AG04450 (cell line): ENCODE data around the gene SLC7A10. TPM values are rescaled to one million over a fixed set of nuclear protein-coding genes. Genes with fewer than 3 reads are reported as not detected.
A peak's percentile ranks its signal among the peaks of the same experiment; 100 is the strongest.

ENCODE experiments used
- CTCF ChIA-PET: fragments of 300-600, 350-600 bp; formaldehyde crosslinking; extraction: SDS; loops from one replicate; lab custom pipeline; 2022; ENCODE audit warnings: antibody characterized with exemption, inconsistent platforms; lab: Charles Lee
- POLR2A ChIA-PET: fragments of 350-600 bp; formaldehyde crosslinking; extraction: SDS; loops from one replicate; lab custom pipeline; 2021; ENCODE audit warnings: antibody characterized with exemption, inconsistent platforms; lab: Yijun Ruan, JAX
- DNase-seq: peaks from one replicate; pipeline ENCODE4 v3.0.0-alpha.2; 2011; ENCODE audit warnings: low read depth, low spot score
- H3K27ac ChIP-seq: one replicate; pipeline ENCODE4 v1.5.1; 2012; ENCODE audit warnings: low read depth, low read length, control low read depth
- H3K27me3 ChIP-seq: one replicate; pipeline ENCODE4 v1.6.0; 2012; ENCODE audit warnings: low read length; ENCODE audit not compliant: control insufficient read depth, insufficient read depth
- H3K4me3 ChIP-seq: 2 replicates; pipeline ENCODE4 v1.5.1; 2011; ENCODE audit warnings: mild to moderate bottlenecking, low read depth, low read length, control low read depth
- H3K9me3 ChIP-seq: 2 replicates; pipeline ENCODE4 v1.5.1; 2012; ENCODE audit warnings: low read length; ENCODE audit not compliant: control insufficient read depth, insufficient read depth
- CTCF ChIP-seq: IDR thresholded peaks from 2 replicates; pipeline ENCODE4 v1.5.1; 2011; ENCODE audit warnings: low read depth, low read length, control low read depth, inconsistent platforms
- polyA plus RNA-seq: library from polyadenylated mRNA; depleted of rRNA; stranded (reverse); fragments of >200 nt; gene quantifications from 2 replicates; pipeline ENCODE4 v1.2.3, GENCODE V29; 2011

Gene SLC7A10
- polyA plus RNA-seq, 1 experiment: not detected

- CTCF ChIA-PET: no interaction called here
- POLR2A ChIA-PET: no interaction called here
Measured at GRCh38 chr19:33215438-33216197, 10.0 kb downstream of the SLC7A10 start.

GRCh38 chr19:33214596-33214995 lies 11.1 kb downstream of the SLC7A10 start:
- Histone ChIP-seq H3K27me3 (peaks cover 4% of the 10 kb centered on the region), H3K4me3 (no peak overlapping the region), H3K27ac (no peak overlapping the region), H3K9me3 (no peaks in the 10 kb centered on the region; the same call in 1 of the 2 replicates)
- TF ChIP-seq CTCF: peak; percentile 43
- ChIA-PET POLR2A (no interaction called here), CTCF (interaction anchor here (0.6 to 1.2 kb wide), 5 partner anchors 8 to 194 kb away, joined by 3 to 4 read pairs (median 3); no protein-coding TSS in a partner anchor)
- no peak for DNase-seq

More at GRCh38 chr19:33215438-33216197, 10.0 kb downstream of the SLC7A10 start:
- DNase-seq: no peak
- H3K4me3 ChIP-seq: no peak overlapping the region
- TF ChIP-seq CTCF: no peak
- H3K27me3 ChIP-seq: peaks cover 9% of the 10 kb centered on the region
- H3K27ac ChIP-seq: no peak overlapping the region
- H3K9me3 ChIP-seq: no peaks in the 10 kb centered on the region; the same call in 1 of the 2 replicates

- Histone ChIP-seq H3K27ac (no peak overlapping the region), H3K27me3 (peaks cover 4% of the 10 kb centered on the region), H3K4me3 (no peak overlapping the region), H3K9me3 (no peaks in the 10 kb centered on the region; the same call in 1 of the 2 replicates)
- no peak for DNase-seq
- no peak for TF ChIP-seq CTCF
- POLR2A ChIA-PET: no interaction called here
- CTCF ChIA-PET: interaction anchor here (1.7 kb wide), 1 partner anchor 194 kb away, joined by 4 read pairs; no protein-coding TSS in a partner anchor
Measured at GRCh38 chr19:33212436-33213172, 13.0 kb downstream of the SLC7A10 start.

GRCh38 chr19:33211794-33212435 lies 13.7 kb downstream of the SLC7A10 start:
- ChIA-PET POLR2A (no interaction called here), CTCF (no interaction called here)
- TF ChIP-seq CTCF: no peak
- DNase-seq: no peak
- H3K4me3 ChIP-seq: no peak overlapping the region
- H3K27me3 ChIP-seq: peaks cover 4% of the 10 kb centered on the region
- H3K27ac ChIP-seq: no peak overlapping the region
- H3K9me3 ChIP-seq: no peaks in the 10 kb centered on the region; the same call in 1 of the 2 replicates
